ENCODE results near the gene SGPP2. TPM values are rescaled to one million over a fixed set of nuclear protein-coding genes. Genes with fewer than 3 reads are reported as not detected.

The SGPP2 gene
- total RNA-seq, 1 experiment from 2014 or later, result 0.09 TPM

- no peaks in the 10 kb centered on the region for H3K36me3 ChIP-seq (ENCODE audit: insufficient read depth, low read length, poor library complexity, severe bottlenecking)
- no peak overlapping the region for H3K4me3 ChIP-seq (ENCODE audit: low read depth, low read length, poor library complexity, severe bottlenecking)
- DNase-seq (ENCODE audit: low spot score), result no peak
- H3K4me1 ChIP-seq (ENCODE audit: insufficient read depth, low read length, poor library complexity, severe bottlenecking), result peaks cover 17% of the 10 kb centered on the region
- no TSS peak for BruUV-seq (replicated peaks)
- no peaks in the 10 kb centered on the region for H3K27me3 ChIP-seq (replicated peaks; ENCODE audit: insufficient read depth, low read depth, low read length, poor library complexity)
- CTCF ChIA-PET, result interaction anchor here (0.6 kb wide), 1 partner anchor 204 kb away, joined by 8 read pairs; no protein-coding TSS in a partner anchor
- TF ChIP-seq EZH2 (IDR thresholded peaks at IDR 0.05; ENCODE audit: borderline replicate concordance, low read depth, low read length, poor library complexity, severe bottlenecking), result no peak
- TF ChIP-seq, protein P1, sequence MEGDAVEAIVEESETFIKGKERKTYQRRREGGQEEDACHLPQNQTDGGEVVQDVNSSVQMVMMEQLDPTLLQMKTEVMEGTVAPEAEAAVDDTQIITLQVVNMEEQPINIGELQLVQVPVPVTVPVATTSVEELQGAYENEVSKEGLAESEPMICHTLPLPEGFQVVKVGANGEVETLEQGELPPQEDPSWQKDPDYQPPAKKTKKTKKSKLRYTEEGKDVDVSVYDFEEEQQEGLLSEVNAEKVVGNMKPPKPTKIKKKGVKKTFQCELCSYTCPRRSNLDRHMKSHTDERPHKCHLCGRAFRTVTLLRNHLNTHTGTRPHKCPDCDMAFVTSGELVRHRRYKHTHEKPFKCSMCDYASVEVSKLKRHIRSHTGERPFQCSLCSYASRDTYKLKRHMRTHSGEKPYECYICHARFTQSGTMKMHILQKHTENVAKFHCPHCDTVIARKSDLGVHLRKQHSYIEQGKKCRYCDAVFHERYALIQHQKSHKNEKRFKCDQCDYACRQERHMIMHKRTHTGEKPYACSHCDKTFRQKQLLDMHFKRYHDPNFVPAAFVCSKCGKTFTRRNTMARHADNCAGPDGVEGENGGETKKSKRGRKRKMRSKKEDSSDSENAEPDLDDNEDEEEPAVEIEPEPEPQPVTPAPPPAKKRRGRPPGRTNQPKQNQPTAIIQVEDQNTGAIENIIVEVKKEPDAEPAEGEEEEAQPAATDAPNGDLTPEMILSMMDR (conservative IDR thresholded peaks at IDR 0.05; ENCODE audit: low read depth, low read length), result no peak
- no peak overlapping the region for H3K27ac ChIP-seq (ENCODE audit: low read depth, low read length, poor library complexity, severe bottlenecking)
- H3K9me3 ChIP-seq (ENCODE audit: low read depth, low read length, poor library complexity, severe bottlenecking), result no peaks in the 10 kb centered on the region
- POLR2A ChIA-PET (ENCODE audit: low non-redundant PET), result no interaction called here
- intact Hi-C loops (cut with micrococcal nuclease; ENCODE audit: unreplicated experiment), result no loop called here
Observed at GRCh38 chr2:222522082-222522481, 97.7 kb downstream of the SGPP2 start.

DNA sequence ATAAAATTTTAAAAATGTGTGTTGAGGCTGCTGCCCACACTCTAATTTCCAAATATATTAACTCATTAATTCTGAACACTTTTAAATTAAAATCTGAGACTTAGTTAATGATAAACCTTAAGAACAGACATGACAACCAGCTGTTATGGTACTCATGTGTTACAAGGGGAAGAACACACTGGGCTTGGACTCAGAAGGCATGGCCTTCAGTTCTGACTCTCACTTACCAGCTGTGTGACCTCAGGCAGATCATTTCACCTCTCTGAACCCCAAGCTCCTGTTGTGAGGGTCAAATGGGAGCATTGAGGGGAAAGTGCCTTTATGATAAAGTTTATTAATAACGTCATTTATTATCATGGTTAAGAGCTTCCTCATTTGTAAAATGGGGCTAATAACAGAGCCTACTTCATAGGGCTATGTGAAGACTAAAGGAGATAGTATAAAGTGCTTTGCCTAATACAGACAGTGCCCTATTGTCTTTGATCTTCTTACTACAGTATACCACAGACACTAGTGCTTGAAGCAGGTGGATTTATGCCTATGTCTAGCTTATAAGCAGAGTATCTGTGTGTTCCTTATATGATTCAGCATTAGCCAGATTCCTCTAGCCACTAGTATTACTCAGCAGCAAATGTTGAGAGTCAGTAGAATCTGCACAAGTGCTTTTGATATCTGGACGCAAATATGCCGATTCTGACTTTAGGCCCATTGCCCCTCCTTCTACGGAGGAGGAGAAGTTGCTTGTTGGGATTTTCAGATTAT, 99.6 kb downstream of the SGPP2 start:
- ChIA-PET POLR2A (ENCODE audit: low non-redundant PET) (no interaction called here), CTCF (no interaction called here)
- Histone ChIP-seq H3K27ac (ENCODE audit: low read depth, low read length, poor library complexity, severe bottlenecking) (no peak overlapping the region), H3K36me3 (ENCODE audit: insufficient read depth, low read length, poor library complexity, severe bottlenecking) (no peaks in the 10 kb centered on the region), H3K27me3 (replicated peaks; ENCODE audit: insufficient read depth, low read depth, low read length, poor library complexity) (no peaks in the 10 kb centered on the region), H3K4me1 (ENCODE audit: insufficient read depth, low read length, poor library complexity, severe bottlenecking) (peaks cover 4% of the 10 kb centered on the region), H3K4me3 (ENCODE audit: low read depth, low read length, poor library complexity, severe bottlenecking) (no peak overlapping the region), H3K9me3 (ENCODE audit: low read depth, low read length, poor library complexity, severe bottlenecking) (no peaks in the 10 kb centered on the region)
- TF ChIP-seq EZH2 (IDR thresholded peaks at IDR 0.05; ENCODE audit: borderline replicate concordance, low read depth, low read length, poor library complexity, severe bottlenecking), result no peak
- TF ChIP-seq, protein P1 (conservative IDR thresholded peaks at IDR 0.05; ENCODE audit: low read depth, low read length), result no peak
- intact Hi-C loops (cut with micrococcal nuclease; ENCODE audit: unreplicated experiment), result no loop called here
- DNase-seq (ENCODE audit: low spot score), result no peak
- no TSS peak for BruUV-seq (replicated peaks)

DNA sequence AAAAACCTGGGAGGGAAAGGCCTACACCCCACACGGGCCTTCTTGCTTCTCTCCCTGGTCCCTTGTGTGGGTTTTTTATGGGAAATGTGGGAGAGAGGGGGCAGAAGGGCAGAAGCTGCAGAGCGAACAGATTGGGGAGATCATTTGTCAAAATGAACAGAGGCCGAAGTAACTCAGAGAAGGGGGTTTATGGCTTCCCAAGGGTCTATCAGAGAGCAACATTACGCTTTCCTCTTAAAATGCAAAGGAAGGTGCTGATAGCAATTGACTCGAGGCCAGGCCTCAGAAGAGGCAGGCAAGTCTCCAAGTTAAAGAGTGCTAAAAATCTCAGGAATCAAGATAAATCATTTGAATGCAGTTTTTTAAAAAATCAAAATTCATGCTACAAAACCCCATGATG, 101.5 kb downstream of the SGPP2 start:
- Histone ChIP-seq H3K27ac (ENCODE audit: low read depth, low read length, poor library complexity, severe bottlenecking) (no peak overlapping the region), H3K36me3 (ENCODE audit: insufficient read depth, low read length, poor library complexity, severe bottlenecking) (no peaks in the 10 kb centered on the region), H3K9me3 (ENCODE audit: low read depth, low read length, poor library complexity, severe bottlenecking) (no peaks in the 10 kb centered on the region), H3K27me3 (replicated peaks; ENCODE audit: insufficient read depth, low read depth, low read length, poor library complexity) (no peaks in the 10 kb centered on the region), H3K4me1 (ENCODE audit: insufficient read depth, low read length, poor library complexity, severe bottlenecking) (no peaks in the 10 kb centered on the region), H3K4me3 (ENCODE audit: low read depth, low read length, poor library complexity, severe bottlenecking) (no peak overlapping the region)
- no TSS peak for BruUV-seq (replicated peaks)
- intact Hi-C loops (cut with micrococcal nuclease; ENCODE audit: unreplicated experiment), result no loop called here
- ChIA-PET POLR2A (ENCODE audit: low non-redundant PET) (no interaction called here), CTCF (no interaction called here)
- no peak for DNase-seq (ENCODE audit: low spot score)
- no peak for TF ChIP-seq EZH2 (IDR thresholded peaks at IDR 0.05; ENCODE audit: borderline replicate concordance, low read depth, low read length, poor library complexity, severe bottlenecking)
- TF ChIP-seq, protein P1 (conservative IDR thresholded peaks at IDR 0.05; ENCODE audit: low read depth, low read length), result no peak
